Measurements from ENCODE around the gene OR8B12.

Gene OR8B12

DNA sequence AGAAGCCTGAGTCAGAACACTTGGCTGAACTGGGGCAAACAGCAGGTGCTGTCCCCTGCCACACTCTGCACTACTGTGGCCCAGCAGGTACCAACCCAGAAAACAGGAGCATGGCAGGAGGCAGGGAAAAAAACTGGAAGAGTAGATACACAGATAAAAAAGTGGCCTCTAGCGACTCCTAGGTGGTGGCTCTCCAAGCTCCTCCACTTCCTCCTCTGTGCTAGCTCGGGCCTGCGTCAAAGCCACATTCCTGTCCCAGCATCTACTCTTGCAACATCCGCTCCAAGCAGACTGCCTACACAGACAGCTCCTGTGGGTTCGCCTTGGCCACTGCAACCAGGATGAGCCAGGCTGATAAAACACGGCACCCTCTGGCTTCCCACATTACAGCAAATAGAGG lies 6.9 kb downstream of the OR8B12 start:
- POLR2A ChIA-PET, result no interaction called here
- no peak for DNase-seq (ENCODE audit: low read depth, low spot score)

DNA sequence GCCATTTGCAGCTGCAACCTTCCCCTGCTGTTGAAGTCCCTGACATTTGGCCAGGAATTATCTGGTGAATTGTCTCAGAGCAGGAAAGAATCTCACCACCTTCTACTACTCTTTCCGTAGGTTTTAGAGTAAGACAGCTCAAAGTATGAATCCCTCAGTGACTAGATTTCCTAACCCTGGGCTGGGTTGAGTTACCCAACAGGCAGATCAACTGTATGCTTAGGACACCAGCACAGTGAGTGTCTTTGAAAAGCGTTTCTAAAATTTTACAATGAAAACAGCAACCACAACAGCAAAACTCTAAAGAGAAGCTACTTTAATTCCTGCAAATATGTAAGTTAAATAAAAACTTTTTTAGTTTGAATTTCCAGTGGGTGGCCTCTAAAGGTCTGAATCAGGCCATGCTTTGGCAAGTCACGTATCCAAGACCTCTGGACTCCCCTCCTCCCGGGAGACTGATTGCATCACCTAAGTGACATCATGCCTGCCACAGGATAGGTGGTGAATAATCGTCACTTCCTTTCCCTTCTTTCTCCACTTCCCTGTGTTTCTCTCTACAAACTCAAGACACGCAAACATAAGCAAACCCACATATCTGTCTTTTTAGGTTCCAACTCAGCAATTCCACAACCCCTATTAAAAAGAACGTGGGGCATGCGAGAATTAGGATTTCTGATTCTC lies 7.8 kb downstream of the OR8B12 start:
- CTCF ChIA-PET, result no interaction called here
- DNase-seq (ENCODE audit: low read depth, low spot score), result no peak
- TF ChIP-seq, protein P1, sequence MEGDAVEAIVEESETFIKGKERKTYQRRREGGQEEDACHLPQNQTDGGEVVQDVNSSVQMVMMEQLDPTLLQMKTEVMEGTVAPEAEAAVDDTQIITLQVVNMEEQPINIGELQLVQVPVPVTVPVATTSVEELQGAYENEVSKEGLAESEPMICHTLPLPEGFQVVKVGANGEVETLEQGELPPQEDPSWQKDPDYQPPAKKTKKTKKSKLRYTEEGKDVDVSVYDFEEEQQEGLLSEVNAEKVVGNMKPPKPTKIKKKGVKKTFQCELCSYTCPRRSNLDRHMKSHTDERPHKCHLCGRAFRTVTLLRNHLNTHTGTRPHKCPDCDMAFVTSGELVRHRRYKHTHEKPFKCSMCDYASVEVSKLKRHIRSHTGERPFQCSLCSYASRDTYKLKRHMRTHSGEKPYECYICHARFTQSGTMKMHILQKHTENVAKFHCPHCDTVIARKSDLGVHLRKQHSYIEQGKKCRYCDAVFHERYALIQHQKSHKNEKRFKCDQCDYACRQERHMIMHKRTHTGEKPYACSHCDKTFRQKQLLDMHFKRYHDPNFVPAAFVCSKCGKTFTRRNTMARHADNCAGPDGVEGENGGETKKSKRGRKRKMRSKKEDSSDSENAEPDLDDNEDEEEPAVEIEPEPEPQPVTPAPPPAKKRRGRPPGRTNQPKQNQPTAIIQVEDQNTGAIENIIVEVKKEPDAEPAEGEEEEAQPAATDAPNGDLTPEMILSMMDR (IDR thresholded peaks at IDR 0.05; ENCODE audit: insufficient read depth, low read length, missing control alignments), result no peak

More for the DNA sequence above, 6.9 kb downstream of the OR8B12 start:
- H3K4me3 ChIP-seq (ENCODE audit: low read depth, low read length), result no peak overlapping the region
- CTCF ChIA-PET, result no interaction called here
- TF ChIP-seq, protein P1 (IDR thresholded peaks at IDR 0.05; ENCODE audit: insufficient read depth, low read length, missing control alignments), result no peak

DNA sequence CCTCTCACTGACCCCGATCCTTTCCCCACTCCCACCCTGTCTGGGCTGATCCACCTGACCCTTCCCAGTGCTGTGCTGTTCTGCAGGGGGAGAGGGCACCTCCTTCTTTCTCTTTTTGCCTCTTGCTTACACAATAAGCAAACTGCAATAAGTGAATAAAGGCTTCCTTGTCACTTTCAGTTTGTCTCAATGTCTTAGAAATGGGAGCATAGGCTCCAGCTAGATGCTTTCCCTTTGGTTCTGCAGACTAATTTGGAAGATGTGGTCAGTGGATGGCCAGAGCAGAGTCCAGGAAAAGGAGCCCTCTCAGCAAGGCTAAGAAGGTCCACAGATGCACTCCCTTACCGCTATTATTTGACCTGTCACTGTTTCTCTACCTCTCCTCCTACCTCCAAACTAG lies 9.4 kb downstream of the OR8B12 start:
- no peak for DNase-seq (ENCODE audit: low read depth, low spot score)
- ChIA-PET CTCF (no interaction called here), POLR2A (no interaction called here)
- TF ChIP-seq, protein P1 (IDR thresholded peaks at IDR 0.05; ENCODE audit: insufficient read depth, low read length, missing control alignments), result no peak
- no peak overlapping the region for H3K4me3 ChIP-seq (ENCODE audit: low read depth, low read length)

More for the DNA sequence above, 7.8 kb downstream of the OR8B12 start:
- no peak overlapping the region for H3K4me3 ChIP-seq (ENCODE audit: low read depth, low read length)
- POLR2A ChIA-PET, result no interaction called here

DNA sequence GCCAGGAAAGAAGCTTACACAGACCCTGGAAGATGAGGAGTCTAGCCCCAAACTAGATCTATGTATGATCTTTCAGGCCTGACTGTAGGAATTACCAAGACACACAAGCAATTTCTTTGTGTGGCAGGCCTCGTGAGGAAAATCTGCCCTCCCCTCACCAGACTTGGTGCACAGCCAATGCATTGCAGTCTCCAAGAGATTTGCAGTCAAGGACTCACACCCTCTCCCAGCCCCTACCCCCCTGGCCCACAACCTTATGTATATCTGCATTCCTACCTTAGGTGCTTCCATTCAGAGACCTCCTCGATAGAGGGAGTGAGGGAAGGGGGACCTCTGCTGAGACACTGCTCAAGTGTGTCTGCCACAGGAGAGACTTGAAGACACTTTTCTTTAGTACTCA lies 9.8 kb downstream of the OR8B12 start:
- TF ChIP-seq, protein P1 (IDR thresholded peaks at IDR 0.05; ENCODE audit: insufficient read depth, low read length, missing control alignments), result no peak
- DNase-seq (ENCODE audit: low read depth, low spot score), result no peak
- CTCF ChIA-PET, result no interaction called here
- POLR2A ChIA-PET, result no interaction called here
- no peak overlapping the region for H3K4me3 ChIP-seq (ENCODE audit: low read depth, low read length)

DNA sequence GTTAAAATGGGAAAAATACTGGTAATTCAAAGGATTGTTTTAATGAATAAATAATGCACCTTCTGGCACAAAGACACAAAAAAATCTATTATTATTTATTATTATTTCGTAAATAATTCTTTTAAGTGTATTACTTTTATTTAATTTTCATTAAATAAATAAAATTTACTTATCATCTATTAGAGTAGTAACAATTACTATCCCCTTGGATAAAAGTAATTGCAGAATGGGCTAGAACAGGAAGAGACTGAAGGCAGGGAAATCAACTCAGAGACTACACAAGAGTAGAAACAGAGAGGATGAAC lies 23.0 kb downstream of the OR8B12 start:
- ChIA-PET POLR2A (no interaction called here), CTCF (interaction anchor here (0.9 kb wide), 1 partner anchor 293 kb away, joined by 3 read pairs; no protein-coding TSS in a partner anchor)
- no peak overlapping the region for H3K4me3 ChIP-seq (ENCODE audit: low read depth, low read length)
- TF ChIP-seq, protein P1 (IDR thresholded peaks at IDR 0.05; ENCODE audit: insufficient read depth, low read length, missing control alignments), result no peak
- DNase-seq (ENCODE audit: low read depth, low spot score), result no peak

DNA sequence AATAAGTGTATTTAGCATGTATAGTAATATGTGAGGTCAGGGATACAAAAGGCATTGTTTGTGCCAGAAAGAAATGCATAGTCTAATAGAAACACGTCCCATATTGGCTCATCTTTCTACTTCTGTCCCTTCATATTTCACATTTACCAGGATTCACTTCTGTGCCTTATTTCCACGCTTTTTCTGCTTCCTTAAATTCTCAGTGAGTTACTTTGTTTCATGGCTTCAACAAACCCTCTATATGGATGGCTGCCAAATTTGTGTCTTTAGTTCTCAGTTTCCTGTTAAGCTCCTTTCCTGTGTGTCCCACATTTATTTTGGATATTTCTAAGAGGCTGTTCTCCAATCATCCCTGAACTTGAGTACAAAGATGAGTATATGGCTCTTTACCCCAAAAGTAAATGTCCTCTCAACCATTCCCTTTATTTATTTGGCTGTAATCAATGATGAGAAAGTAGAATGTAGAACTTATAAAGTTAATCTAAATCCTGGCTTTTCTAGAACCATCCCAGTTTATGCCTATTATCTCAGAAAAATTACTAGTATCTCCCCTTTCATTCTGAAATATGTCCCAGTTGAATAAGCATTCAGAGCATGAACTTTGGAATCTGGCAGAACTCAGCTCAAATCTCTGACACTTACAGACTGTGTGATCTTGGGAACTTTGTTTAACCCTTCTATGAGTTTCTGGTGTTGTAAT lies 23.5 kb downstream of the OR8B12 start:
- H3K4me3 ChIP-seq (ENCODE audit: low read depth, low read length), result no peak overlapping the region
- ChIA-PET POLR2A (no interaction called here), CTCF (interaction anchor here (0.9 kb wide), 1 partner anchor 294 kb away, joined by 3 read pairs; no protein-coding TSS in a partner anchor)
- no peak for DNase-seq (ENCODE audit: low read depth, low spot score)
- TF ChIP-seq, protein P1 (IDR thresholded peaks at IDR 0.05; ENCODE audit: insufficient read depth, low read length, missing control alignments), result no peak
